ENCODE data around the gene GATAD2A. TPM values are rescaled to one million over a fixed set of nuclear protein-coding genes. Genes with fewer than 3 reads are reported as not detected.
"Not testable (repeated sequence)": the region's sequence is repeated elsewhere in the genome, so short reads cannot be mapped to it uniquely, and the experiment has no call there.

GATAD2A gene
- total RNA-seq, 4 donors from 2014 or later: 45.6 to 102 (median 65.7) TPM

DNA sequence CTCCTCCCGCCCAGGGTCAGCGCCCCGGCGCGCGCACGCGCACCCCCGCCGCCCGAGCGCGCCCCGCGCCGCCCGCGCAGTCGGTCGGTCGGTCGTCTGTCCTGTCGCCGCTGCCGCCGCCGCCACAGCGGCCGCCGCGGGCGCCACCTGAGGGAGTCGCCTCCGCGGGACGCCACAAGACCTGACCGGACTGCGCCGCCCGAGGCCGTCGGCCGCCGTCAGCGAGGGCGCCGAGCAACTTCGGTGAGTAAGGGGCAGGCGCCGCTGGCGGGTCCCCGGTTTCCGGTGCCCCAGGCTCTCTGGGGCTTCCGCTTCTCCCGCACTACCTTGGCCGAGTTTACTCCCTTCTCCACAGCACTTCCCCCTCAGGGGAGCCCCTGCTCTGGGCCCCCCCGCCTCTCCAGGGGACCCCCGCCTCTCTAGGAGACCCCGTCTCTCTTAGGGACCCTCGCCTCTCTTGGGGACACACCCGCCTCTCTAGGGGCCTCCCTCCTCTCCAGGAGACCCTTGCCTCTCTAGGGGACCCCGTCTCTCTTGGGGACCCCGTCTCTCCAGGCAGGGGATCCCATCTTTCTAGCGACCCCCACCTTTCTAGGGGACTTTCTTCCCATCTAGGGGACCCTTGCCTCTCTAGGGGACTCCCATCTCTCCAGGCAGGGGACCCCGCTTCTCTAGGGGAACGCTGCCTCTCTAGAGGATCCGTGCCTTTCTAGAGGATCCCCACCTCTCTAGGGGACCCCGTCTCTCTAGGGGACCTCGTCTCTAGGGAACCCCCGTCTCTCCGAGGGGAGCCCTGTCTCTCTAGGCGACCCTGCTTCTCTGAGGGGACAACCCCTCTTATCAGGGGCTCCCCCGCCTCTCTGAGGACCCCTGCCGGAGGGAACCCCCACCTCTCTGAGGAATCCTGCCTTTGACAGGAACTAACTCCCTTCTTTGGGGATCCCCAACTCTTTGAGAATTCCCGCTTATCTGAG lies 19.3 kb upstream of the GATAD2A start:
- no peaks in the 10 kb centered on the region for H3K27me3 ChIP-seq
- H3K36me3 ChIP-seq: no peaks in the 10 kb centered on the region
- no peaks in the 10 kb centered on the region for H3K9me3 ChIP-seq
- peak overlapping the region; percentile 89 to 96 (median 92) for H3K27ac ChIP-seq
- H3K4me1 ChIP-seq: peaks cover 12 to 73% (median 46%) of the 10 kb centered on the region in 4 donors
- in situ Hi-C loops (cut with MboI; ENCODE audit: low pct_ligation_motif_present in 1 of 4, low pct_unique_long_range_greater_than_20kb in 1 of 4, low sequenced_read_pairs in 3 of 4) (no loop called here), intact Hi-C loops (cut with DNase I; ENCODE audit: low total_unique reads) (no loop called here)
- H3K4me3 ChIP-seq: peak overlapping the region; percentile 81 to 99 (median 91)
- no peak for TF ChIP-seq POLR2A (IDR thresholded peaks at IDR 0.05)
- no peak for TF ChIP-seq CTCF (IDR thresholded peaks at IDR 0.05)
- DNase-seq: peak; percentile 28
- WGBS, 2 donors (ENCODE audit: low coverage in 1 of 2): 2% methylated on average over 24 of the region's 75 CpGs; no CpG with 5 or more reads in 1 of the 2 donors

GRCh38 chr19:19387108-19387507 lies 18.4 kb upstream of the GATAD2A start:
- WGBS, 2 donors (ENCODE audit: low coverage in 1 of 2): 65% methylated on average over 5 of the region's 5 CpGs; no CpG with 5 or more reads in 1 of the 2 donors
- no peak for DNase-seq
- Histone ChIP-seq H3K9me3 (no peaks in the 10 kb centered on the region), H3K4me1 (peaks cover 12 to 73% (median 44%) of the 10 kb centered on the region in 4 donors), H3K4me3 (peak overlapping the region in 3 of 4 donors; percentile 81 to 99 (median 97)), H3K27me3 (no peaks in the 10 kb centered on the region), H3K27ac (peak overlapping the region in 2 of 4 donors; percentile 94 to 96), H3K36me3 (no peaks in the 10 kb centered on the region)
- TF ChIP-seq EP300 (IDR thresholded peaks at IDR 0.05; ENCODE audit: low read depth) (no peak), POLR2A (IDR thresholded peaks at IDR 0.05) (no peak), CTCF (IDR thresholded peaks at IDR 0.05) (no peak)
- in situ Hi-C loops (cut with MboI; ENCODE audit: low pct_ligation_motif_present in 1 of 4, low pct_unique_long_range_greater_than_20kb in 1 of 4, low sequenced_read_pairs in 3 of 4) (no loop called here), intact Hi-C loops (cut with DNase I; ENCODE audit: low total_unique reads) (no loop called here)

GRCh38 chr19:19388568-19389555 lies 16.6 kb upstream of the GATAD2A start:
- peak overlapping the region in 2 of 4 donors; percentile 2 to 36 for H3K27ac ChIP-seq
- no peaks in the 10 kb centered on the region for H3K27me3 ChIP-seq
- TF ChIP-seq POLR2A (IDR thresholded peaks at IDR 0.05) (no peak), POLR2AphosphoS5 (IDR thresholded peaks at IDR 0.05) (no peak), CTCF (IDR thresholded peaks at IDR 0.05) (no peak), EP300 (IDR thresholded peaks at IDR 0.05; ENCODE audit: low read depth) (no peak)
- WGBS, 2 donors (ENCODE audit: low coverage in 1 of 2): 72 to 74% methylated on average over 10 to 13 of the region's 13 CpGs
- H3K36me3 ChIP-seq: no peaks in the 10 kb centered on the region
- intact Hi-C loops (cut with DNase I; ENCODE audit: low total_unique reads) (no loop called here), in situ Hi-C loops (cut with MboI; ENCODE audit: low pct_ligation_motif_present in 1 of 4, low pct_unique_long_range_greater_than_20kb in 1 of 4, low sequenced_read_pairs in 3 of 4) (no loop called here)
- H3K4me1 ChIP-seq: peaks cover 12 to 70% (median 39%) of the 10 kb centered on the region in 4 donors
- H3K4me3 ChIP-seq: no peak overlapping the region
- H3K9me3 ChIP-seq: no peaks in the 10 kb centered on the region
- no peak for DNase-seq

DNA sequence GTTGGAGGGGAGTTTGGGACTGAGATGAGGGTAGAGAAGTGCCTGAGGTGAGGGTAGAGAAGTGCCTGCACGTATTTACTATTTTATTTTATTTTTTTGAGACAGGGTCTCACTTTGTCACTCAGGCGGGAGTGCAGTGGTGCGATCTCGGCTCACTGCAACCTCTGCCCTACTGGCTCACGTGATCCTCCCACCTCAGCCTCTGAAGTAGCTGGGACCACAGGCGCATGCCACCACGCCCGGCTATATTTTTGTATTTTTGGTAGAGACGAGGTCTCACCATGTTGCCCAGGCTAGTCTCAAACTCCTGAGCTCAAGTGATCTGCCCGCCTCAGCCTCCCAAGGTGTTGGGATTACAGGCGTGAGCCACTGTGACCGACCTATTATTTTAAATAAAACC lies 15.8 kb upstream of the GATAD2A start:
- 82 to 90% methylated on average over 9 to 12 of the region's 12 CpGs for WGBS, 2 donors (ENCODE audit: low coverage in 1 of 2)
- intact Hi-C loops (cut with DNase I; ENCODE audit: low total_unique reads); H3K27me3 ChIP-seq; in situ Hi-C loops (cut with MboI; ENCODE audit: low pct_ligation_motif_present in 1 of 4, low pct_unique_long_range_greater_than_20kb in 1 of 4, low sequenced_read_pairs in 3 of 4); H3K27ac ChIP-seq; H3K36me3 ChIP-seq; DNase-seq; H3K9me3 ChIP-seq; H3K4me3 ChIP-seq: not testable (repeated sequence)
- H3K4me1 ChIP-seq: peaks cover 7 to 70% (median 38%) of the 10 kb centered on the region in 4 donors

GRCh38 chr19:19394333-19394732 lies 11.1 kb upstream of the GATAD2A start:
- H3K36me3 ChIP-seq; DNase-seq; intact Hi-C loops (cut with DNase I; ENCODE audit: low total_unique reads); H3K27me3 ChIP-seq; H3K4me3 ChIP-seq; H3K9me3 ChIP-seq; in situ Hi-C loops (cut with MboI; ENCODE audit: low pct_ligation_motif_present in 1 of 4, low pct_unique_long_range_greater_than_20kb in 1 of 4, low sequenced_read_pairs in 3 of 4): not testable (repeated sequence)
- Histone ChIP-seq H3K4me1 (peaks cover 0 to 49% (median 15%) of the 10 kb centered on the region in 4 donors), H3K27ac (peak overlapping the region in 3 of 4 donors; percentile 8 to 48 (median 17))
- WGBS, 2 donors (ENCODE audit: low coverage in 1 of 2): 85 to 92% methylated on average over 2 to 7 of the region's 7 CpGs

Data from transverse colon (tissue), 4 donors.